Fibroblast of the aortic adventitia (primary cell): ENCODE data around the gene STAT3. TPM values are rescaled to one million over a fixed set of nuclear protein-coding genes. Genes with fewer than 3 reads are reported as not detected.
A peak's percentile ranks its signal among the peaks of the same experiment; 100 is the strongest.

Experiments used
- DNase-seq: peaks from one replicate; pipeline ENCODE4 v3.0.0-alpha.2; 2010; ENCODE audit warnings: low read depth
- H3K4me3 ChIP-seq: 2 replicates; pipeline ENCODE4 v1.5.1; 2011; ENCODE audit warnings: low read depth, mild to moderate bottlenecking, control low read depth, low read length, moderate library complexity
- CTCF ChIP-seq: IDR thresholded peaks from 2 replicates; pipeline ENCODE4 v1.5.1; 2011; ENCODE audit warnings: mild to moderate bottlenecking, low read length, control low read depth, inconsistent platforms; ENCODE audit not compliant: insufficient read depth
- total RNA-seq: library from RNA; depleted of rRNA; stranded (reverse); fragments of >200 nt; gene quantifications from 2 replicates; pipeline ENCODE4 v1.2.3, GENCODE V29; 2012; ENCODE audit warnings: low replicate concordance

The STAT3 gene
- total RNA-seq, 1 donor, result 137 TPM

DNA sequence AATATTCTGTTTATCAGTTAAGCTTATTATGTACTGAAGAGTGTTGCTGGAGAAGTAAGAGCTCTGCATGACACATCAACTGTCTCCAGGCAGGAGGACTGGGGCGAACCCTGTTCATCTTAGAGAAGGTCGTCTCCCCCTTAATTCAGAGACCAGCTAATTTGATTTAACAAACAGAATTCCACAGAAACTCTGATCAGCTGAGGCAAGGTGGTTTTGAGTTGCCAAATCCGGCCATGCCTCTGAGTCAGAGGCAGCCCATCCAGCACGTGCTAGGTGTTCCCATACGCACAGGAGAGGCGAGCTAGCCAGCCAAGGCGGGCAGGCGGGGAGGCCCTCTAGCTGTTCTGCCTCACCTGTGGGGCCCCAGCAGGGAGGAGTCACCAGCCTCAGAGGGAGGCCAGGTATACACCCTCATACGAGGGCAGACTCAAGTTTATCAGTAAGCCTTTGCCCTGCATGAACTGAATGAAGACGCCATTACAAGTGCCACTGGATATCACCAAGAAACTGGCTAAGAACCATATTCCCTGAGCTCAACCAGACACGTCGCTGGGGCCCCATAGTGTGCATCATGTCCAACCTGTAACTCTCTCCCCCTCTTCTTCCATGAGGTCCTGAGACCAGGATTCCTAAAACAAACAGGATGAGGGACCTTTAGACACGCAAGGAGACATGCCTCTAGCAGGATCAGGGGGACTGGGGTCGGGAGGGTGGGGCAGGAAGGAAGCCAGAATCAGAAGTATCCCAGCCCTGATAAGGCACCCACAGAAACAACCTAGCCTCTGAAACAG lies 74.3 kb downstream of the STAT3 start:
- no peak for TF ChIP-seq CTCF
- no peak for DNase-seq
- no peak overlapping the region for H3K4me3 ChIP-seq

DNA sequence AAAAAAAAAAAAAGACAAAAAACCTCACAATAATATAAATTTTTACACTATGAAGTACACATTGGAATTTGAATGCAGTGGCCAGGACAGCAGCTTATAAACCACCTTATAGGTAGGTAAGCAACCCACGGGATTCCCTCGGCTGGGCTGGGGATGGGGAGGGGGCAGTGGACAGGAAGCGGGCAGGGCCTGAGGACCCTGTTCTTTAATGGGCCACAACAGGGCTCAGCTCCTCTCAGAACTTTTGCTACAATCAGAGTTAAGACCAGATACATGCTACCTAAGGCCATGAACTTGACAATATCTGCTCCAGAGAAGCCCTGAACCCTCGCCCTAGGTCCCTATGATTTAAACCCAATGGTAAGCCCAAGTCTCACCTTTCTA lies 74.9 kb downstream of the STAT3 start:
- no peak for TF ChIP-seq CTCF
- H3K4me3 ChIP-seq, result no peak overlapping the region
- DNase-seq, result no peak

GRCh38 chr17:42312285-42313130 lies 75.7 kb downstream of the STAT3 start:
- peak; percentile 73 for DNase-seq
- peak; percentile 65 for TF ChIP-seq CTCF
- no peak overlapping the region for H3K4me3 ChIP-seq

- DNase-seq, result no peak
- H3K4me3 ChIP-seq, result no peak overlapping the region
- no peak for TF ChIP-seq CTCF
These were observed 76.3 kb downstream of the STAT3 start for GRCh38 chr17:42312035-42312284.

DNA sequence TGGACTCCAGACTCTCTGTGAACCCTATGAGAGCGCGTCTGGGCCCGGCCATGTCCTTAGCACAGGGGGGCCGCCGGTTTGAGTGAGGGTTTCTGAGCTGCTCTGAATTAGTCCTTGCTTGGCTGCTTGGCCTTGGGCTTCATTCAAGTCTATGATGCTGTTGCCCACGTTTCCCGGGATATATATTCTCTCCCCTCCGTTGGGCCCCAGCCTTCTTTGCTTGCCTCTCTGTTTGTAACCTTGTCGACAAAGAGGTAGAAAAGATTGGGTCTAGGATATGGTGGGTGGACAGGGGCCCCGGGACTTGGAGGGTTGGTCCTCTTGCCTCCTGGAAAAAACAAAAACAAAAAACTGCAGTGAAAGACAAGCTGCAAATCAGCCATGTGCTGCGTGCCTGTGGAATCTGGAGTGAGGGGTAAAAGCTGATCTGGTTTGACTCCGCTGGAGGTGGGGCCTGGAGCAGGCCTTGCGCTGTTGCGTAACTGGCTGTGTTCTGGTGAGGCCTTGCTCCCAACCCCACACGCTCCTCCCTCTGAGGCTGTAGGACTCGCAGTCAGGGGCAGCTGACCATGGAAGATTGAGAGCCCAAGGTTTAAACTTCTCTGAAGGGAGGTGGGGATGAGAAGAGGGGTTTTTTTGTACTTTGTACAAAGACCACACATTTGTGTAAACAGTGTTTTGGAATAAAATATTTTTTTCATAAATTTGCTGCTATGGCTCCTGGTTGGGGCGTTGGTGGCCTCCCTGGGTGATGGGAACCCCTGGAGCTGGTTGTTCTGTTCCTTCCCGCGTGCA lies 76.8 kb downstream of the STAT3 start:
- H3K4me3 ChIP-seq, result no peak overlapping the region
- peak; percentile 93 for DNase-seq
- no peak for TF ChIP-seq CTCF

DNA sequence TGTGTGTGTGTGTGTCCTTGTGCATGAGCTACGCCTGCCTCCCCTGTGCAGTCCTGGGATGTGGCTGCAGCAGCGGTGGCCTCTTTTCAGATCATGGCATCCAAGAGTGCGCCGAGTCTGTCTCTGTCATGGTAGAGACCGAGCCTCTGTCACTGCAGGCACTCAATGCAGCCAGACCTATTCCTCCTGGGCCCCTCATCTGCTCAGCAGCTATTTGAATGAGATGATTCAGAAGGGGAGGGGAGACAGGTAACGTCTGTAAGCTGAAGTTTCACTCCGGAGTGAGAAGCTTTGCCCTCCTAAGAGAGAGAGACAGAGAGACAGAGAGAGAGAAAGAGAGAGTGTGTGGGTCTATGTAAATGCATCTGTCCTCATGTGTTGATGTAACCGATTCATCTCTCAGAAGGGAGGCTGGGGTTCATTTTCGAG lies 77.4 kb downstream of the STAT3 start:
- no peak for TF ChIP-seq CTCF
- no peak overlapping the region for H3K4me3 ChIP-seq
- no peak for DNase-seq
